Rectal smooth muscle tissue (tissue), 1 donor: ENCODE measurements around the gene CENPS.
"Not testable (repeated sequence)": the region's sequence is repeated elsewhere in the genome, so short reads cannot be mapped to it uniquely, and the experiment has no call there.

ENCODE experiments used
- H3K27ac ChIP-seq: one replicate; pipeline ENCODE4 v1.7.0; 2013; ENCODE audit warnings: low read depth, low read length, inconsistent platforms
- H3K27me3 ChIP-seq: one replicate; pipeline ENCODE4 v1.7.0; 2013; ENCODE audit warnings: low read length; ENCODE audit not compliant: control insufficient read depth, insufficient read depth
- H3K36me3 ChIP-seq: one replicate; pipeline ENCODE4 v1.7.0; 2013; ENCODE audit warnings: low read length; ENCODE audit not compliant: control insufficient read depth, insufficient read depth
- H3K4me1 ChIP-seq: one replicate; pipeline ENCODE4 v1.7.0; 2013; ENCODE audit warnings: low read length; ENCODE audit not compliant: control insufficient read depth, insufficient read depth
- H3K4me3 ChIP-seq: one replicate; pipeline ENCODE4 v1.7.0; 2013; ENCODE audit warnings: low read length
- H3K9ac ChIP-seq: one replicate; pipeline ENCODE4 v1.7.0; 2013; ENCODE audit warnings: low read length

CENPS gene

DNA sequence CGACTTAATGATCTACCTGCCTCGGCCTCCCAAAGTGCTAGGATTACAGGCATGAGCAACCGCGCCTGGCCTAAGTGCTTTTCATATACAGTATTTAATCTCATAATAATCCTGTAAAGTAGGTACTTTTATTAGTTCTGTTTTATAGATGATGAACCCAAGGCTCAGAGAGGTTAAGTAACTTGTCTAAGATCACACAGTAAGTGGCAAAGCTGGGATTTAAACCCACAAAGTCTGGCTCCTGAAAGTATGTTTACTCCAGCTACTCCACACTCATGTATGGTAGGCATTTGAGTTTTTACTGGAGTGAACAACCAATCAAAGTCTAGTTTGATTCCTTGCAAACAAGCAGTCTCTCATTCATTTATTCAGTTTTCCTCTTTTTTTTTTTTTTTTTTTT is 39.8 kb downstream of the CENPS start:
- no peaks in the 10 kb centered on the region for H3K27me3 ChIP-seq
- peaks cover 3% of the 10 kb centered on the region for H3K4me1 ChIP-seq
- no peak overlapping the region for H3K9ac ChIP-seq
- H3K4me3 ChIP-seq = no peak overlapping the region
- peaks cover 12% of the 10 kb centered on the region for H3K36me3 ChIP-seq
- no peak overlapping the region for H3K27ac ChIP-seq

DNA sequence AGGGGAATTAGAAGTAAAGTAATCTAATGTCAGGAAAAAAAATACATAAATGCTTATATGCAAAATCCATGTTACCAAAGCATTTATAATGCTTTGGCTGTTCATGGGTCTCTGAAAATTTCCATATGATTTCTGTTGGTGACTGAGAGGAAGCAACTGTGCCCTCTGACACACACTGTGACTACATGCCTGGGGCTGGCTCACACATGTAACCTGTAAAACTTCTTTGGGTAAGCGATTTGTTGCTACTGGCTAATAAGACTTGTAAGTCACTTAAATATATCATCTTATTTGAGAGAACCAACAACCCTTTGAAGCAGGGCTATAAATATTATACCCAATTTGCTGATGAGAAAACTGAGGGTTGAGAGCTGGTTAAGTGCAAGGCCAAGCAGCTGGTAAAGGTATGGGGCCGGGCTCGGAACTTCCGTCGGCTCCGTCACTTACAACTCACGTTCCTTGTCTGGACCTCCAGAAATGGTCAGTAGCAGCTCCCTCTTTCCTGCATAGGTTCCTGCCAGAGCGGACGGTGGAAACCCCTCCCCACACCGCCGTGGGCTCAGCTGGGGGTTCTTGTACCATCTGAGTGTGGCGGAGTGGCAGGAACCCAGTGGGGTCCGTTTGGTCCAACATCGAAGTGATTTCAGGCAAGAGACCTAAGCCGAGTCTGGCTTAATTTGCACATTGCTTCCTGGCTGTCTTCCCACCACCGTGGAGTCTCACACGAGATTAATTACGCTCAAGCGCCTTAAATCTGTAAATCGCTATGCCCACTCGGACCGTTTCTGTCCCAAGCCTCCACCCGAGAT is 41.4 kb downstream of the CENPS start:
- H3K36me3 ChIP-seq = peaks cover 8% of the 10 kb centered on the region
- H3K9ac ChIP-seq = peak overlapping the region; percentile 61
- H3K27ac ChIP-seq = peak overlapping the region; percentile 25
- H3K27me3 ChIP-seq = no peaks in the 10 kb centered on the region
- H3K4me1 ChIP-seq = peaks cover 9% of the 10 kb centered on the region
- peak overlapping the region; percentile 86 for H3K4me3 ChIP-seq

DNA sequence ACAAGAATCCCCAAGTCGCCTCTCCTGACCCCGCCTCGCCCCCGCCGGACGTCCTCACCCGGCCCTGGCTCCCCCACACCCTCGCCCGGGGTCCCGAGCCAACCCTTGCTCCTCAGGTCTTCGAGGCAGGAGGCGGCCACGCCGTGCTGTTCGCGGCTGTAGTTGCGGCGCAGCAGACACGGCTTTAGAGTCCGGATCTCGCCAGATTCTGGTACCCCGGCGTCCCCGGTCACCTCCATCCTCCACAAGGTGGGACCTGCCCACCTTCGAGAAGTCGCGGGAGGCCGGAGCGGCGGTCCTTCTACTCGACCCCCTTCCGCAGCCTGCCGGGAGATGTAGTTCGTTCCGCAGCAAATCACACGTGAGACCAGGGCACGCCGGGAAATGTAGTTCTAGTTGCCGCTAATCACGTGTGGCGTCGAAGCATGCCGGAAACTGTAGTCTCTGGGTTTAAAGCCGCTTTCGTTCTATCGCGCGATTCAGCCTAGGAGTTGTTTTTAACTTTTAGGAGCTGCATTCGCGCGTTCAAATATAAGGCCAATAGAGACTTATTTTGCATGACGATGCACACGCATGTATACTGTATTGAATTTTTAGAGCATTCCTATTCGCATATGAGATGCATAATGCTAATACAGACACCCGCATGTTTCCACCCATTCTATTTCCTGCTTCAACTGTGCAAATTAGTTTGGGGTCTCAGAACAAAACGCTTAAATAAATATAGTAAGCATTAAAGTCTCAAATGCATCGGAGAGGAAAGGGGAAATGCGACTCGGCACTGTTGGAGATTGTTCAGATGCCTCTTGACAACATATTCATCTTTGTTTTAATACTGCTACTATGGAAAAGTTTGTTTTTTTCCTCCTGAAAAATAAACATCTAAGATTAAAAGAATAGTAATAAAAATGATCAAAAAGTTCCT is 42.2 kb downstream of the CENPS start, which contains the start of gene DFFA:
Gene DFFA (minus strand): TSS at position 310 of the 925 bp plus-strand sequence. CDS start 71 bp downstream, at position 239.
- peak within 1 kb of the TSS; percentile 86 for H3K4me3 ChIP-seq
- H3K9ac ChIP-seq = peak within 1 kb of the TSS; percentile 61
- H3K36me3 ChIP-seq = peaks cover 8% of the 10 kb centered on the region
- peaks cover 9% of the 10 kb centered on the region for H3K4me1 ChIP-seq
- no peaks in the 10 kb centered on the region for H3K27me3 ChIP-seq
- H3K27ac ChIP-seq = peak within 1 kb of the TSS; percentile 25

DNA sequence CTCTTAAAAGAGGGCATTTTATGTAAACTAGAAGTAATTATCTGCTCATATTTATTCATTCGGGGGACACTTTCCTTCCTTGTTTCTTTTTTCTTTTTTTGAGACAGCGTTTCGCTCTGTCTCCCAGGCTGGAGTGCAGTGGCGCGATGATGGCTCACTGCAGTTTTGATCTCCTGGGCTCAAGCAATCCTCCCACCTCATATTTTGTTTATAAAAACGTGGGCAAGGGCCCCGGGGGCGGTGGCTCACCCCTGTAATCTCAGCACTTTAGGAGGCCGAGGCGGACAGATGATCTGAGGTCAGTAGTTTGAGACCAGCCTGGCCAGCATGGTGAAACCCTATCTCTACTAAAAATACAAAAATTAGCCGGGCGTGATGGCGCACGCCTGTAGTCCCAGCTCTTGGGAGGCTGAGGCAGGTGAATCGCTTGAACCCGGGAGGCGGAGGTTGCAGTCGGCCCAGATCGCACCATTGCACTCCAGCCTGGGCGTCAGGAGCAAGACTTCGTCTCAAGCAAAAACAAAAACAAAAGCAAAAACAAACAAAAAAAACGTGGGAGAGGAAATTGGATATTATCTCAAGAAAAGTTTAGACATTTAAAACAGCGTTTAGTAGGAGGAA is 43.0 kb downstream of the CENPS start:
- peaks cover 2% of the 10 kb centered on the region for H3K36me3 ChIP-seq
- H3K27ac ChIP-seq = no peak overlapping the region
- H3K9ac ChIP-seq = no peak overlapping the region
- no peaks in the 10 kb centered on the region for H3K27me3 ChIP-seq
- H3K4me3 ChIP-seq = no peak overlapping the region
- peaks cover 9% of the 10 kb centered on the region for H3K4me1 ChIP-seq

DNA sequence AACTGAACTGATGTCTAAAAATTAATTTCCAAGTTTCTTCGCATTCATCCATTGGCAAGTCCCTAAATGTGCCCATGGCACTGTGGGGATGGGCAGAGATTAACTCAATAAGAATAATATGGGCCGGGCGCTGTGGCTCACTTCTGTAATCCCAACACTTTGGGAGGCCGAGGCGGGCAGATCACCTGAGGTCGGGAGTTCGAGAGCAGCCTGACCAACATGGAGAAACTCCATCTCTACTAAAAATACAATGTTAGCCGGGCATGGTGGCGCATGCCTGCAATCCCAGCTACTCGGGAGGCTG is 44.0 kb downstream of the CENPS start:
- not testable (repeated sequence) for H3K27me3 ChIP-seq, H3K4me1 ChIP-seq, H3K36me3 ChIP-seq, H3K9ac ChIP-seq
- Histone ChIP-seq H3K4me3 (peak overlapping the region; percentile 71), H3K27ac (peak overlapping the region; percentile 52)

DNA sequence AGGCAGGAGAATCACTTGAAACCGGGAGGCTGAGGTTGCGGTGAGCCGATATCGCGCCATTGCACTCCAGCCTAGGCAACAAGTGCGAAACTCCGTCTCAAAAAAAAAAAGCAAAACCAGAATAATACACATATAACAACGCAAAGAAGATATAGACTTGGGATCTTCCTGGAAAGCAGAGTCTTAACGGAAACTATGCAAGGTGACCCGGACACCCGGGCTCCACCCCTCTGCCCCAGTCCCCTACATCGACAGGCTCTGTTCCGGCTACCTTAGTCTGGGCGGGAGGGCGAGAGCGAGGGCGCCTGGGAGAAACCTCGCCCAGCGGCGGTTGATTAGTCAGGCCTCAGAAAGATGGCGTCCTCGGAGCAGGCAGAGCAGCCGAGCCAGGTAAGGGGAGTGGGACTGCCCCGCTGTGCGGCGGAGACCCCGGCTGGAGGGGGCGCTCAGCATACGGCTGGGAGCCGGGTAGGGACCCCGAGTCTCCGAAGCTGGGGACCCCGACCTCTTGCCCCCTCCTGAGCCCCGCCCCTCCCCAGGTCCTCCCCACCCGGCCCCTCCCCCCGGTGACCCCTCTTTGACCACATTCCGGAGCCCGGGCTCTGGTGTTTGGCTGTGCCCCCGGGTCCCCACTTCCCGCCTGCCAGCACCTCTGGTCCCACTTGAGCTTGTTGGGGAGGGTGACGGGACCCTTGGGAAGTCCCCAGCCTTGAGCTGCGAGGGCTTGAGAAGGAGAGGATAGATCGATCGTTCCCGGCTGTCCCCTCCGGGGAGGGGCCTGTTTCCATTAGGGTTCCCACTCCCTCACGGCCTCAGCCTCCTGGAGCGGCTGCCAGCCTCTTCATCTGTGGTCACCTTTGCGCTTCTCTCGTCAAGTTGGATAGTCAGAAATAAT is 44.6 kb downstream of the CENPS start, which contains the start of gene PEX14:
Gene PEX14 (plus strand): TSS at position 338 of the 895 bp plus-strand sequence. CDS start 17 bp downstream, at position 355.
- Histone ChIP-seq H3K4me3 (peak within 1 kb of the TSS; percentile 71), H3K27me3 (no peaks in the 10 kb centered on the region), H3K9ac (peak within 1 kb of the TSS; percentile 57), H3K36me3 (no peaks in the 10 kb centered on the region), H3K4me1 (peaks cover 9% of the 10 kb centered on the region), H3K27ac (peak within 1 kb of the TSS; percentile 52)

DNA sequence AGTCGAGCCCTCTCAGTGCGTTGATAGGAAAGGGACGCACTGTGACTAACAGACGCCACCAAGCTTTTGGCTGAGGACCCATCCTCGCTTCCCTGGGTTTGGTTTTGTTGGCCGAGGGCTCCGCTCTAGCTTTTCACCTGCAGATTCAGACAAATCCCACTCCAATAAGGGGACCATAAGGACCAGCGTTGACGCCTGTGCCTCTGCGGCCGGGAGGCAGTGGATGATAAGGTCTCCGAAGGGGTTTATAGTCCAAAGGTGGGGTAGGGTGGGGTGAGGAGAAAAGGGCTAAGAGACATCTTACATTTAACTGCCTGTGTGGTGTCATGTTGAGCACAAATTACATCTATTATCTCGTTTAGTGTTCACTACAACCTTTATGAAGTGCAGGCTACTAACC is 45.3 kb downstream of the CENPS start:
- H3K27ac ChIP-seq = peak overlapping the region; percentile 2
- H3K36me3 ChIP-seq = no peaks in the 10 kb centered on the region
- H3K4me3 ChIP-seq = peak overlapping the region; percentile 71
- no peaks in the 10 kb centered on the region for H3K27me3 ChIP-seq
- H3K9ac ChIP-seq = peak overlapping the region; percentile 57
- H3K4me1 ChIP-seq = peaks cover 9% of the 10 kb centered on the region

DNA sequence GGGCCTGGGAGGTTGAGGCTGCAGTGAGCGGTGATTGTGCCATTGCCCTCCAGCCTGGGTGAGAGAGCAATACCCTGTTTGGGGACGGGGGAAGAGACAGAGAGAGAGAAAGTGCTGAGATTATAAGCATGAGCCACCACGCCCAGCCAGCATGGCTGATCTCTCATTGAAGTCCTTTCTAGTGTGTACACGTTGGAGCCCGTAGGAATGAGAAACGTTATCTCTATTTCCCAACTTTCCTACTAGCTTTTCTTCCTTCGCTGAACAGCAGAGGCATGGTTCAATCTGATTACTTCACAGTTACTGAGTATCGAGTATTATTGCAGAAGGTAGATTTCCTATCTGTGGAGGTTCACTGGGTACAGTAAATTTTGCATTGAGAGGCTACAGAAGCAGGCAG is 49.1 kb downstream of the CENPS start:
- peaks cover 6% of the 10 kb centered on the region for H3K4me1 ChIP-seq
- no peaks in the 10 kb centered on the region for H3K36me3 ChIP-seq
- no peak overlapping the region for H3K9ac ChIP-seq
- H3K27ac ChIP-seq = no peak overlapping the region
- H3K4me3 ChIP-seq = no peak overlapping the region
- H3K27me3 ChIP-seq = no peaks in the 10 kb centered on the region

DNA sequence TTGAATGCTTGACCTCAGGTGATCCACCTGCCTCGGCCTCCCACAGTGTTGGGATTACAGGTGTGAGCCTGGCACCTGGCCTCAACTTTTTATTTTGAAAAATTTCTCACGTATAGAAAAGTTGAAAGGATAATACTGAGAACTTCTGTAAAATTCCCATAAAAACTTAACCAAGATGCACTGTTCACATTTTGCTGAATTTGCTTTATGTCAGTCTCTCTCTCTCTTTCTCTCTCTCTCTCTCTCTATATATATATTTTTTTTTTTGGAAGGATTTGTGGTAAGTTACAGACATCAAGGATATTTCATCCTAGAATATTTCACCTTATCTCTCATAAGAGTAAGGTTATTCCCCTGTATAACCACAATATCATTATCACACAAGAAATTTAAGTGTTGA is 50.4 kb downstream of the CENPS start:
- no peaks in the 10 kb centered on the region for H3K36me3 ChIP-seq
- peaks cover 6% of the 10 kb centered on the region for H3K4me1 ChIP-seq
- H3K4me3 ChIP-seq = no peak overlapping the region
- no peak overlapping the region for H3K9ac ChIP-seq
- H3K27me3 ChIP-seq = no peaks in the 10 kb centered on the region
- H3K27ac ChIP-seq = no peak overlapping the region

DNA sequence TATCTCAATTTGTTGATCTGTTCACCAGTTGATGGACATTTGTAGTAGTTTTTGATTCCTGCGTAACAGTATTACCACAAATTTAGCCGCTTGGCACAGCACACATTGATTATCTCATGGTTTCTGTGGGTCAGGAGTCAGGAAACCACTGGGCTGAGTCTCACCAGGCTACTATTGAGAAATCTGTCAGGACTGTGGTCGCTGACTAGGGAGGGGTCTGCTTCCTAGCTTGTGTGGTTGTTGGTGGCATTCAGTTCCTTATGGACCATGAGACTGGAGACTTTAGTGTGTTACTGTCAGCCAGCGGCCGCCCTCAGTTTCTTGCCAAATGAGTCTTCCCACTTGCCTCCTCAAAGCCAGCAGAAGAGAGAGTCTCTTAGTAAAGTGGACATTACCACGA is 54.3 kb downstream of the CENPS start:
- H3K4me3 ChIP-seq = no peak overlapping the region
- H3K4me1 ChIP-seq = no peaks in the 10 kb centered on the region
- H3K27ac ChIP-seq = no peak overlapping the region
- H3K9ac ChIP-seq = no peak overlapping the region
- no peaks in the 10 kb centered on the region for H3K27me3 ChIP-seq
- no peaks in the 10 kb centered on the region for H3K36me3 ChIP-seq

DNA sequence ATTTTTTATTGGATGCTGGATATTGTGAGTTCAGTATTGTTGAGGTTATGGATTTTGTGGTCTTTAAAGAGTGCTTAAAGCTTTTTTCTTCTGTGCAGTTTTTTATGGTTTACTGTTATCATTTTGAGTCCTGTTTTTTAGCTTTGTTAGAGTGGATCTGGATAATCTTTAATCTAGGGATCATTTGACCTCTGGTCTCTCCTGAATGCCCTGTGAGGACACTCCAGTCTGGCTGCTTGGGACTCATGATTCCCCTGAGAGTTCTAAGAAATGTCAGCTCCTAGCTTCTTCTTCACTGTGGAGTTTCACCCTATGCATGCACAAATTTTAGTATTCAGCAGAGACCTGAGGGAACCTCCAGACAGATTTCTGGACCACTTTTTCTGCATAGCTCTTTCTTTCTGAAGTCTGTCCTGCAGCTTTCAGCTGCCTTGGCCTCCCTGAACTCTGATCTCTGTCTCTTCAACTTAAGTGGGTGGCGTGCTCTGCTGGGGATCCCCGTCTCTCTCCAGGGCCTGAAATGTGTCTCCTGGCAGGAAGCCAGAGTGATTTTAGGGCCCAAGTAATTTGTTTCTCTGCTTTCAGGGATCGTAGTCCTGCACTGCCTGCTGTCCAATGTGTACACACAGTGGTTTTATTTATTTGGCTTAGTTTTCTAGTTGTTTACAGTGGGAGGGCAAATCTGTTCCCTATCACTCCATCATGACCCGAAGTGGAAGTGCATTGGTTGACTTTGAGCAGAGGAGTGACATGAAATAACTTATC is 59.2 kb downstream of the CENPS start:
- H3K27ac ChIP-seq = no peak overlapping the region
- no peaks in the 10 kb centered on the region for H3K27me3 ChIP-seq
- no peaks in the 10 kb centered on the region for H3K4me1 ChIP-seq
- H3K4me3 ChIP-seq = no peak overlapping the region
- no peak overlapping the region for H3K9ac ChIP-seq
- H3K36me3 ChIP-seq = no peaks in the 10 kb centered on the region
